ELF-1 (cell line): ENCODE results near the gene CENPX.

ENCODE experiments used
- DNase-seq: peaks from one replicate; pipeline ENCODE4 v3.0.0-alpha.2; 2016; ENCODE audit warnings: low read depth, low spot score

CENPX gene

DNA sequence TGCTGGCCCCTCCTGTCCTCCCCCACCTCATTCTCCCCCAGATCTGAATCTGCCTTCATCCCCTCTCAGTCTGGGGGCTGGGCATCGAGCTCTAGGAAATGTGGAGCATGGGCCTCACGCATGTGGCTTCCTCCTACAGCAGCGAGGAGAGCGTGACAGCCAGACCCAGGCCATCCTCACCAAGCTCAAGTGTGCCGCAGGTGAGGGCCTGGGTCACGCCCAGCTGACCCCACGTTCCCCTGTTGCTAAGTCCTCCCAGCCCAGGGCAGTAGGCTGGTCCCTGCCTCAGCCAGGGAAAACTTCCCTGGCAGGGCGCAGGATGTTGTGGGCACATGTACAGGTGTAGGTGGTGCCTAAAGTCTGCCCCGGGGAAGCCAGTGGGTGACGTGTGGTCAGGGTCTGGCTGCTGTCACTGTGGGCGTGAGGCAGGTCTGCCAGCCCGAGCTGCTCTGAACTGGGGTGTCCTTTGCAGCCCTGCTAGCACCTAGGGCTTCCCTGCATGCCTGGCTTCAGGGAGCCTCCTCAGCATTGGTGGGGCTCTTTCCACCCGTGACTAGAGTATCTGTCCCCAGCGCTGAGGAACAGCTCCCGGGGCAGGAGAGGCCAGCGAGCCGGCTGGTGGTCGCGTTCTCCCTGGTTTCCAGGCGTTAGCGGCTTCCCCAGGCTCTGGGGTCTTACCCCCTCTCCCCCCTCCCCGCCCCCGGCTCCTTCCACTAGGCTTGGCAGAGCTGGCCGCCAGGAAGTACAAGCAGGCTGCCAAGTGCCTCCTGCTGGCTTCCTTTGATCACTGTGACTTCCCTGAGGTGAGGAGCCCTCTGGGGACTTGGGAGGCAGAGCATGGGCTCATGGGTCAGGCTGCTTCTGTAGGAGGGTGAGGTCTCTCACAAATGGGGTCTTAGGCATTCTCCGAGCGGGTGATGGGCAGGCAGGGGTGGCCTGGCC is 32.6 kb upstream of the CENPX start:
- DNase-seq: no peak

DNA sequence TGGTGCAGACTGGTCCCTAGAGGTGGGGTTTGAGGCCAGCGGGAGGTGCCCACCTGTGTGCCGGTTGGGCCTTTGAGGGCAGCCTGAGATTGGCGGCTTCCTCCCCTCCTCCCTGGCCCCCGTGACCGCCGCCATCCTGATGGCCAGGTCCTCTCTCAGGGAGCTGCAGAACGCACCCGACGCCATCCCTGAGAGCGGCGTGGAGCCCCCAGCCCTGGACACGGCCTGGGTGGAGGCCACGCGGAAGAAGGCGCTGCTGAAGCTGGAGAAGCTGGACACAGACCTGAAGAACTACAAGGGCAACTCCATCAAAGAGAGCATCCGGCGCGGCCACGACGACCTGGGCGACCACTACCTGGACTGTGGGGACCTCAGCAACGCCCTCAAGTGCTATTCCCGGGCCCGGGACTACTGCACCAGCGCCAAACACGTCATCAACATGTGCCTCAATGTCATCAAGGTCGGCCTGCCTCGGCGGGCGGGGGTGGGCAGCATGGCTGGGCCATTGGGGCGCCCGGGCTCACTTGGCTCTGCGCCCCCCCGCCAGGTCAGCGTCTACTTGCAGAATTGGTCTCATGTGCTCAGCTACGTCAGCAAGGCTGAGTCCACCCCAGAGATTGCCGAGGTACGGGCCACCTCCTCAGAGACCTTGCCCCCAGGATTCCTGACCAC is 31.8 kb upstream of the CENPX start:
- no peak for DNase-seq

DNA sequence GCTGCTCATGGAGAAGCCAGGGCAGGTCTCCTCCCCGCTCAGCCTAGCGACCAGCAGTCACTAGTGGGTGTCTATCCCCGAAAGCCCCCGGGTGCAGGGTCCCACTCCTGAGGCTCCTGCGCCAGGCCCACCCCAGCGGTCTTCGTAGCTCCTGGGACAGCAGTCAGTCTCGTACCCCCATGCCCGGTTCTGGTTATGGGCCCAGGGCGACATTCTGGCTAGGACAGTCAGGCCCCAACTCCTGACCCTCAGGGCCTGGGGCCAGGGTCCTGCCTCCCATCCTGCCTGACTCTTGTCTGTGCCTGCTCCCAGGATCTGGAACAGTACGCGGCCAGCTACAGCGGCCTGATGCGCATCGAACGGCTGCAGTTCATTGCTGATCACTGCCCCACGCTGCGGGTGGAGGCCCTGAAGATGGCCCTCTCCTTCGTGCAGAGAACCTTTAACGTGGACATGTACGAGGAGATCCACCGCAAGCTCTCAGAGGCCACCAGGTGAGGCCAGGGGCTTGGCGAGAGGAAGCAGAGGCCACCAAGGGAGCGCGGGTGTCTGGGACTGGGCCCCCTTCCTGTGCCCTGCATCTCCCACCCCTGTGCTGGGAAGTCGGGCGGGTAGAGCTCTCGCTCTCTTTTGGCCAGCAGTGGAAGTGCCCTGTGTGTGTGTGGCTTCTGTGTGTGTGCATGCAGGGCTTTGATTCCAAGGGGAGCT is 31.0 kb upstream of the CENPX start:
- DNase-seq: no peak

- DNase-seq: no peak
These were observed 30.5 kb upstream of the CENPX start for GRCh38 chr17:82053130-82053529.

GRCh38 chr17:82052638-82053059 is 30.0 kb upstream of the CENPX start:
- no peak for DNase-seq

GRCh38 chr17:82051776-82052637 is 29.3 kb upstream of the CENPX start, which contains the start of the genes GPS1 and RFNG:
Gene GPS1, plus strand, starts transcription at chr17:82051898. Its CDS starts 34 bp downstream, at chr17:82051932.
Gene RFNG, minus strand, starts transcription at chr17:82051811. Its CDS starts 45 bp downstream, at chr17:82051766.
- no peak for DNase-seq

DNA sequence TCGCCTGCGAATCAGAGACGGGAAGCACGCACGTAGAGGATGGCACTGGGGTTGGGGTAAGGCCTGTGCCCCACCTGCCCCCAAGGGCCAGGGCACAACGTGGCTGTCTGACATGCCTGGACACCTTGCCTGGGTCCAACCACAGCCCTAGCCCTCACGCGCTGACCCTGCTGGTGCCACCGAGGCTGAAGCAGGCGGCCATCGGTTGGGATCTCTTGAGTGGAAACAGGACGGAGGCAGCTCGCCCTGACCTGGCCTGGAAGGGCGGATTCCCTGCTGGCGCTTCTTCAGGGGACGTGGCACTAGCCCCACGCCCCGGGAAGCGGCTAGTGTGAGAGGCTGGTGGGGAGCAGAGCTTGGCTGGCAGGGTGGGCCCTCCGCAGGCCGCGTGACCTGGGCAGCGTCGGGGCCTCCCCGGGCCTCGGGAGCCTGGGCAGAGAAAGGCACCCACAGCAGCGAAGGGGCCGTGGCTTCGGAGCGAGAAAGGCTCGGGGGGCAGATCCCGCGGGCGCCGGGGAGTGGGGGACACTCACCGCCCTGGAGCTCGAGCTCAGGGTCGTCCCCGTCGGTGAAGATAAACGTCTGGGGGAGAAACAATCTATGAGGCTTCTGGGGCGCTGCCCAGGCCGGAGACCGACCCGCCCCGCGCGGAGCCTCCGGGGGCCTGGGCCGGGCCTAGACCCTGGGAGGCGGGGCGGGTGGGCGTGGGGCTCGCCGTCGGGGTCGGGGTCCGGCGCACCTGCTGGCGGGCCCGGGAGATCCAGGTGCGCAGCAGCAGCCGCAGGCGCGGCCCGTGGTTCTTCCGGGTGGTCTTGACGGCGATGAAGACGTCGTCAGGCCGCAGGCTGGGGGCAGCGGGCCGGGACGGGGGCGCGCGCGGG is 28.3 kb upstream of the CENPX start:
- DNase-seq: no peak

GRCh38 chr17:82050152-82050760 is 27.6 kb upstream of the CENPX start:
- DNase-seq: no peak

DNA sequence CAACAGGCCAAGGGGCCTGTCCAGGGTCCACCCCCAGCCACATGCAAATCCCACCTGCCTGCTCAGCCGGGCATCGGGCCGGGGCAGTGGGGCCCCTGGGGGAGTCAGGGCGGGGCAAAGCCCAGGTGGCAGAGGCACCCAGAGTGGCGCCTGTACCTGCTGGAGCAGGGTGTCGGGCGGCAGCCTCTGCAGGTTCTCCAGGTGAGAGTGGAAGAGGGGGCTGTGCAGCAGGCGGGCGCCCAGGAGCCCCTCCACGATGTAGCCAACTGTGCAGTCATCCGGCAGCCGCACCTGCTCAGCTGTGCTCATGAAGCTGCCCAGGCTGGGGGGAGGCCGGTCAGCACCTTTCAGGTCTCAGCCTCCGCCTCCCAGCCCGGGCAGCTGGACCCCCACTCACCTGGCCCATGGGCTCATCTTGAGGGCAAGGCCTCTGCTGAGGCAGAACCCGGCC is 26.9 kb upstream of the CENPX start:
- DNase-seq: no peak

DNA sequence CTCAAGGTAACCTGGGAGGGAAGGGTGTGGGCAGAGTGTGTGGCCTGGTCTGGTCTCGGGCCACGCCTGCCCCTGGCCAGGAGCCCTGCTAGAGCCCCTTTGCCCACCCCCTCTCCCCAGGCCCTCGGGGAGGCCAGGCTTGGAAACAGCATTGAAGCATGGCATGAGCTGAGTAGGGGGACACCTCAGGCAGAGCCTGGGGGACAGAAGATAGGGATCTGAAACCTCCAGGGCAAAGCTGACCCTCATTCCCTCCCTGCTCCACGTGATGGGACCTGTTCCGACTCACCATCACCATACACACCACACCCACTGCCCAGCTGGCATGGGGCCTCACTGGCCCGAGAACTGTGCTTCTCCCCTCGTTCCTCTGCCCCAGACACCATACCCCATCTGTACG is 26.4 kb upstream of the CENPX start:
- DNase-seq: no peak

DNA sequence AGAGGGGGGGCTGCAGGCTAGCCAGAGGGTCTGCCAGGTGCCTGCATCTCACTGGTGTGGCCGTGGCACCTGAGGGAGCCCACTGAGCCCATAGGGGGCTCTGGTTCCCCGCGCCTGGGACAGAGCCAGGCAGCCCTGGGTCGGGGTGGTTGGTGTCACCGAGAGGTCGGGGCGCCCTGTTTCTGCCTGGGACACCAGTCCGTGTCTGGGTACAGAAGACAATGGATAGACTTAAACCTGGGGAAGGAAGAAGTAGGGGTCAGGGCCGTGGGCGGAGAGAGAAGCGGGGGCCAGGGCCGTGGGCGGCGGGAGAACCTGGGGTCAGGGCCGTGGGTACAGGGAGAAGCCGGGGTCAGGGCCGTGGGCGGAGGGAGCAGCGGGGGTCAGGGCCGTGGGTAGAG is 25.9 kb upstream of the CENPX start:
- no peak for DNase-seq

DNA sequence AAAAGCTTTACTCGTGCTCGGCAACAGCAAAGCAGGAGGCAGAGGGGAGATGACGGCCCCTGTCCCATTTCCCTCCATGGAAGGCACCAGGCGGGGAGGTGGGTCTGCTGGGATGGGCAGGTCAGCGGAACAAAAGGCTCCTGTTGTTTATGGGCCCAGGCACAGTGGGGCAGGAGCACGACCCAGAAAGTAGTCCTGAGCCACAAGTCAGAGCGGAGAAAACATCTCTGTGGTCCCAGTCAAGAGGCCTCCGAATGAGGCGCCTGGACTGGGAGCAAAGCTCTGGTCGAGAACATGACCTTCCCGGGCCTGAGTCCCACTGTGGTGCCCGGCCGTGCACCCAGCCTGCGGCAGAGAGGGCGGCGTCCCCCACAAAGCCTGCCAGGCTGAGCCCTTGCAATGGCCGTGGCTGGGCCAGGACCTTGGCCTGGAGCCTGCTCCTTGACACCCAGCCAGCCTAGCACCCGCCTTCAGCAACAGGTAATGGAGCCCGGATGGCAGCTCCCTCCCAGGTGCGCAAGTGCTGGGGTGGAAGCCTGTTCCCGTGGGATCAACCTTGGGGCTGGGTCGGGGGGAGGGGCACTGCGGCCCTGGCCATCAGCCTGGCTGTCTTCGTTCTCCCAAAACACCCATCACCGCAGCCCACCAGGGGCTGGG is 25.4 kb upstream of the CENPX start:
- DNase-seq: no peak

DNA sequence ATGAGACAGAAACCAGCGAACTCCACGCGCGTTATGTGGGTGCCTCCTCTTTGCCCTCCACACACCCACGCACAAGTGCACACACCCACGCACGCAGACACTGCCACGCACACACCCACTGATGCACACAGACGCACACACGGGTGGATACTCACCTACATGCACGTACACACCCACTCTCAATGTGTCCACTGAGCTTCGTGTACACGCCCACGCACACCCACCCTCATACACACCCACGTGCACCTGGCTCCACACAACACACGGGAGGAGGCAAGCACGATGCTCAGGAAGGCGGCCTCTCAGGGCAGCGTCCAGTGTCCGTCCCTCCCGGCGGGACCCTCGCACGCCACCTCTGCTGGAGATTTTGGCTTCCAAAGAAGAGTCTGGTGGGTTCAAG is 24.7 kb upstream of the CENPX start:
- DNase-seq: no peak

- no peak for DNase-seq
These were observed 24.2 kb upstream of the CENPX start for GRCh38 chr17:82046903-82047302.

GRCh38 chr17:82045936-82046484 is 23.3 kb upstream of the CENPX start:
- DNase-seq: no peak

DNA sequence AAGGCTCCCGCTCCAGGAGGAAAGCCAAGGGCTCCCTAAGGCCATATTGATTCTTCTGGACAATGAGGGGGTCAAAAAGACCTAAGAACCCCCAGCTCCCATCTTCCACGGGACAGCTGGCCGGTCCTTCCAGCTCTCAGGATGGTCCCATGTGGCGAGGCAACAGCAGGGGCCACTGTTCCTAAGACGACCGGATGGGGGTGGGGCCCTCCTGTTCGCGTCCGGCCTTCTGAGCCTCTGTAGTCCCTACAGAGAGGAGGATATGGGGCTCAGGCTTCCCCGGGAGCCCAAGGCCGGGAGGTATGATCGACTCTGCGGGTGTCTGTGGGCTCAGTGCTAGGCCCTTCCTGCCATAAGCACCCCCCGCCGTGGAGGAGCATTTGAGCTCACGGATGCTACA is 20.8 kb upstream of the CENPX start:
- DNase-seq: no peak

- DNase-seq: no peak
These were observed 20.0 kb upstream of the CENPX start for GRCh38 chr17:82042649-82043048.

- DNase-seq: no peak
These were observed 18.6 kb upstream of the CENPX start for GRCh38 chr17:82041144-82041814.
